Pancreas (tissue), 10 donors: Measurements from ENCODE around the gene ARVCF. TPM values are rescaled to one million over a fixed set of nuclear protein-coding genes. Genes with fewer than 3 reads are reported as not detected.

Source experiments
- ATAC-seq, 4 donors: fragments of 200-7000 bp; cut with Tn5 transposase; one replicate each; pipeline versions ENCODE4 v1.8.0 to v1.9.1; 2020; ENCODE audit warnings: mild to moderate bottlenecking in 4 of 4, moderate library complexity in 4 of 4
- DNase-seq, 6 donors: peaks; one replicate each; pipeline ENCODE4 v3.0.0-alpha.2; 2020
- FAIRE-seq: peaks from 2 replicates; lab custom pipeline; 2012; peaks lifted over from hg19 to GRCh38; lab: Jason Lieb, UNC
- H3K27ac ChIP-seq, 4 donors: fragments of 200-600 bp; sonication (generic); 1 replicate in 3 of 4; 2 replicates in 1 of 4; pipeline versions ENCODE4 v1.5.0 to v1.8.0; 2020
- H3K27me3 ChIP-seq, 4 donors: fragments of 200-600 bp; one replicate each; pipeline ENCODE4 v1.8.0; 2021
- H3K36me3 ChIP-seq, 3 donors: fragments of 200-600 bp; sonication (generic) in 1 of 3; one replicate each; pipeline versions ENCODE4 v1.5.0 to v1.8.0; 2020 to 2021
- H3K4me1 ChIP-seq, 3 donors: fragments of 200-600 bp; one replicate each; pipeline ENCODE4 v1.8.0; 2021
- H3K4me3 ChIP-seq, 4 donors: fragments of 200-600 bp; sonication (generic) in 2 of 4; one replicate each; pipeline versions ENCODE4 v1.5.0 to v1.8.0; 2020 to 2021
- H3K9me3 ChIP-seq, 4 donors: fragments of 200-600 bp; one replicate each; pipeline ENCODE4 v1.8.0; 2021
- WGBS, 2 donors: extraction: QIAGEN DNeasy Blood & Tissue Kit; methylation state at CpG; one replicate each; pipeline ENCODE4 v1.1.7; 2013; 5-methylcytosine and 5-hydroxymethylcytosine counted together
- intact Hi-C, 3 donors: fragments of 100-400 bp; cut with DNase I; formaldehyde crosslinking; loops; one replicate each; pipeline versions ENCODE4 v1.11.1 to v1.14.2; 2022
- polyA plus RNA-seq, 2 donors: library from polyadenylated mRNA; stranded (reverse); fragments of 200-250 nt; gene quantifications; one replicate each; pipeline ENCODE4 v1.2.3, GENCODE V29; 2013
- total RNA-seq, 6 donors: library from RNA; stranded (reverse); fragmentation: NEBNext Ultra II Directional in 4 of 6; extraction: Animal tissue kit (Norgen Biotek cat#: 25700) in 4 of 6; gene quantifications; one replicate each; pipeline versions ENCODE4 v1.2.1 to v1.2.4, GENCODE V29; 2021 to 2023
- TF ChIP-seq, protein P1 (sequence below), 4 donors: fragments of 200-600 bp; sonication (generic) in 3 of 4; IDR thresholded peaks; one replicate each; pipeline versions ENCODE4 v1.5.0 to v1.8.0; 2021; ENCODE audit warnings: antibody characterized with exemption in 4 of 4
- donor health status: healthy with polysubstance abuse.
- donor health status: DM: no; HTN: no; CAD: no; lungs with moderate emphysema.
- donor health status: DM: no; HTN: no; CAD: no.
- donor health status: control.
- donor health status: control.
- donor health status: Bipolar disorder and iron deficiency.
- donor health status: DM: yes; HTN: yes; CAD: no.
- donor health status: DM: no; HTN: no; CAD: no.
- donor health status: DM: no; HTN: no; CAD: no.
- donor health status: DM: yes; HTN: yes; CAD: no.

The ARVCF gene
- total and polyA plus RNA-seq, 8 donors = 5.0 to 57.8 (median 13.0) TPM

GRCh38 chr22:19990609-19991394 is 25.8 kb downstream of the ARVCF start:
- H3K4me1 ChIP-seq = peaks cover 0 to 6% (median 5%) of the 10 kb centered on the region in 3 donors
- intact Hi-C loops = no loop called here

DNA sequence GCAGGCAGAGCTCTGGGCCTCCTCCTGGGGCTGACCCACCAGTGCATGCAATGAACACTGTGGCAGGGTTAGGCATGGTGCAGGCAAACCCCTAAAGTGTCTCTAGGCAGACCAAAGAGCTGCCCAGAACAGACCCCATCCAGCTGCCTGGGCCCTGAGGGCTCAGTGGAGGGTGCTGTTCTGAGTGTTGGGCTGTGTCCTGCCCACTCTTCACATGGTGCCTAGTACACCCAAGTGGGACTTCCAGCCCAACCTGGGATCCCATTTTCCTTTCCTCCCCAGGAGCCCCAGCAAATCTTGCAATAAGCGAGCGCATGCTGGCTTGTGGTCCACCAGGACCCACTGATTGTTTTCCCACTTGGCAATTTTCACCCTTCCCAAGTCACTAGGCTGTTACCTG is 26.4 kb downstream of the ARVCF start:
- no peak overlapping the region for H3K4me3 ChIP-seq
- 47 to 100% methylated on average over 2 of the region's 2 CpGs for WGBS, 2 donors
- DNase-seq (peak in 2 of 6 donors; percentile 5 to 21), ATAC-seq (no peak), FAIRE-seq (no peak)
- no peak overlapping the region for H3K27ac ChIP-seq
- H3K9me3 ChIP-seq = no peaks in the 10 kb centered on the region
- intact Hi-C loops = no loop called here
- H3K36me3 ChIP-seq = no peaks in the 10 kb centered on the region
- TF ChIP-seq, protein P1, sequence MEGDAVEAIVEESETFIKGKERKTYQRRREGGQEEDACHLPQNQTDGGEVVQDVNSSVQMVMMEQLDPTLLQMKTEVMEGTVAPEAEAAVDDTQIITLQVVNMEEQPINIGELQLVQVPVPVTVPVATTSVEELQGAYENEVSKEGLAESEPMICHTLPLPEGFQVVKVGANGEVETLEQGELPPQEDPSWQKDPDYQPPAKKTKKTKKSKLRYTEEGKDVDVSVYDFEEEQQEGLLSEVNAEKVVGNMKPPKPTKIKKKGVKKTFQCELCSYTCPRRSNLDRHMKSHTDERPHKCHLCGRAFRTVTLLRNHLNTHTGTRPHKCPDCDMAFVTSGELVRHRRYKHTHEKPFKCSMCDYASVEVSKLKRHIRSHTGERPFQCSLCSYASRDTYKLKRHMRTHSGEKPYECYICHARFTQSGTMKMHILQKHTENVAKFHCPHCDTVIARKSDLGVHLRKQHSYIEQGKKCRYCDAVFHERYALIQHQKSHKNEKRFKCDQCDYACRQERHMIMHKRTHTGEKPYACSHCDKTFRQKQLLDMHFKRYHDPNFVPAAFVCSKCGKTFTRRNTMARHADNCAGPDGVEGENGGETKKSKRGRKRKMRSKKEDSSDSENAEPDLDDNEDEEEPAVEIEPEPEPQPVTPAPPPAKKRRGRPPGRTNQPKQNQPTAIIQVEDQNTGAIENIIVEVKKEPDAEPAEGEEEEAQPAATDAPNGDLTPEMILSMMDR (IDR thresholded peaks at IDR 0.05) = no peak
- H3K4me1 ChIP-seq = peaks cover 0 to 7% (median 5%) of the 10 kb centered on the region in 3 donors
- H3K27me3 ChIP-seq = no peaks in the 10 kb centered on the region

More at GRCh38 chr22:19990609-19991394, 25.8 kb downstream of the ARVCF start:
- Histone ChIP-seq H3K9me3 (no peaks in the 10 kb centered on the region), H3K36me3 (no peaks in the 10 kb centered on the region), H3K27me3 (no peaks in the 10 kb centered on the region), H3K4me3 (no peak overlapping the region), H3K27ac (no peak overlapping the region)
- no peak for ATAC-seq
- DNase-seq = peak in 2 of 6 donors; percentile 13 to 56
- FAIRE-seq = no peak
- WGBS, 2 donors = 93 to 95% methylated on average over 20 of the region's 20 CpGs
- TF ChIP-seq, protein P1 (IDR thresholded peaks at IDR 0.05) = no peak

DNA sequence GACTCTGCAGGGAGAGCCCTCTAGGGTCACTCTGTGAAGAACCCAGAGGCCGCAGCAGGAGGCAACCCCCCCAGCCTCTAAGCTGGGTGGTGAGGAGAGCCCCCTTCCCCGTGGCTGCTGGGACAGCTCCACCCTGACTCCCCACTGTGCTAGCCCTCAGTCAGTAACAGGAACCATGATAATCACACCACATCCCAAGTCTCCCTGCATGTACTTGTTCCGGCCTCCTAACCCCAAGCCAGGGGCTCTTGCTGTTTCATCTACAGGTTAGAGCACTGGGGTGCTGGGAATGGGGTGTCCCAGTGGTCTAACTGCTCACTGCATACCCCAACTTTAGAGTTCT is 26.9 kb downstream of the ARVCF start:
- no peak overlapping the region for H3K4me3 ChIP-seq
- intact Hi-C loops = no loop called here
- H3K36me3 ChIP-seq = no peaks in the 10 kb centered on the region
- no peak overlapping the region for H3K27ac ChIP-seq
- FAIRE-seq (no peak), DNase-seq (peak in 1 of 6 donors; percentile 14), ATAC-seq (no peak)
- TF ChIP-seq, protein P1 (IDR thresholded peaks at IDR 0.05) = no peak
- 81 to 90% methylated on average over 3 of the region's 3 CpGs for WGBS, 2 donors
- H3K27me3 ChIP-seq = no peaks in the 10 kb centered on the region
- H3K4me1 ChIP-seq = peaks cover 0 to 7% (median 5%) of the 10 kb centered on the region in 3 donors
- H3K9me3 ChIP-seq = no peaks in the 10 kb centered on the region

DNA sequence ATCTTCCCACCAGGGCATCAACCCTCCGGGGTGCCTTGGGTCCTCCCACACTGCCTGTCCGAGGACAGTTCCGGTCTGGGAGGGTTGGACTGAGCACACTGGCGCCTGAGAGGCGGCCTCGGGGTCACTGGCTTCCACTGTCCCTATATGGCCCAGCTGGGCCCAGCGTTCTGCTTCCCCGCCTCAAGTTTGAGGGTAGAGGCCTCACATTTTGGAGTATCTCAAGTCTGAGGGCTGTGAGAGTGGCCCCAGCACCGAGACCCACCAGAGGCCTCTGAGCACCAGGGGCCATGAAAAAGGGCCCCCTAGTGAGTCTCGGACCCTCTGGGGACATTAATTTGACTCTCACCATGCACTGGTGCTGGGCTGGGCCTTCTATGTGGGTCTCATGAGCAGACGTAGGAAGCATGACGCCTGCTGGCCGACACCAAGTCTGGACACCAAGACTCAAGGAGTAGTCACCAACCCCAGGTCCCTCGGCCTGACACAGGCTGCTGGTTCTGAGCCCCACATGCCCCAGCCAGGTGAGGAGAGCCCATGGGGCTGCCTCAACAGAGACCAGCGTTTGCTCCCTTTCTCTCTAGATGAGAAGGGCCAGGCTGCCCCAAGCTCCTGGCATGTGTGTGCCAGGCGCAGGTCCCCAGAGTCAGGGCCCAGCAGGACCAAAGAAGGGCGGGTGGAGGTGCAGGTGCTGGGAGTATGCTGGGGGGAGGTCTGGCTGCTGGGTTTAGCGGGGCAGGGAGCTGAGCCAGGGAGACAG is 27.5 kb downstream of the ARVCF start:
- no peaks in the 10 kb centered on the region for H3K36me3 ChIP-seq

More for the DNA sequence above, 27.5 kb downstream of the ARVCF start:
- TF ChIP-seq, protein P1 (IDR thresholded peaks at IDR 0.05) = no peak
- 83 to 87% methylated on average over 18 of the region's 18 CpGs for WGBS, 2 donors
- ATAC-seq (no peak), DNase-seq (peak in 2 of 6 donors; percentile 30 to 53), FAIRE-seq (no peak)
- intact Hi-C loops = no loop called here
- H3K4me1 ChIP-seq = peaks cover 0 to 7% (median 5%) of the 10 kb centered on the region in 3 donors
- no peaks in the 10 kb centered on the region for H3K9me3 ChIP-seq
- no peaks in the 10 kb centered on the region for H3K27me3 ChIP-seq
- no peak overlapping the region for H3K27ac ChIP-seq
- H3K4me3 ChIP-seq = no peak overlapping the region
